Thymus (tissue), 11 donors: ENCODE data around the gene XPO1. TPM values are rescaled to one million over a fixed set of nuclear protein-coding genes. Genes with fewer than 3 reads are reported as not detected.

Experiments
- DNase-seq, 9 donors: peaks; one replicate each; pipeline ENCODE4 v3.0.0-alpha.2; 2013; ENCODE audit warnings: low spot score in 9 of 9, low read depth in 6 of 9, missing footprints in 1 of 9
- H3K27ac ChIP-seq, 2 donors: one replicate each; pipeline ENCODE4 v1.5.1; 2013; ENCODE audit warnings: control low read depth in 1 of 2, low read depth in 1 of 2, low read length in 1 of 2, mild to moderate bottlenecking in 1 of 2, moderate library complexity in 1 of 2
- H3K27me3 ChIP-seq, 2 donors: one replicate each; pipeline ENCODE4 v1.5.1; 2013; ENCODE audit warnings: low read length in 1 of 2; ENCODE audit not compliant: control insufficient read depth in 2 of 2, insufficient read depth in 1 of 2
- H3K36me3 ChIP-seq, 2 donors: one replicate each; pipeline ENCODE4 v1.5.1; 2013; ENCODE audit warnings: low read length in 1 of 2, mild to moderate bottlenecking in 1 of 2, moderate library complexity in 1 of 2; ENCODE audit not compliant: control insufficient read depth in 2 of 2, insufficient read depth in 2 of 2
- H3K4me1 ChIP-seq, 2 donors: one replicate each; pipeline ENCODE4 v1.5.1; 2013; ENCODE audit warnings: low read length in 2 of 2; ENCODE audit not compliant: control insufficient read depth in 2 of 2, insufficient read depth in 2 of 2
- H3K4me3 ChIP-seq, 2 donors: one replicate each; pipeline ENCODE4 v1.5.1; 2013; ENCODE audit warnings: low read length in 2 of 2, control low read depth in 1 of 2, mild to moderate bottlenecking in 1 of 2
- H3K9me3 ChIP-seq, 2 donors: one replicate each; pipeline ENCODE4 v1.5.1; 2013; ENCODE audit warnings: low read length in 1 of 2, mild to moderate bottlenecking in 1 of 2; ENCODE audit not compliant: control insufficient read depth in 2 of 2, insufficient read depth in 1 of 2
- WGBS: extraction: QIAGEN DNeasy Blood & Tissue Kit; methylation state at CpG from one replicate; pipeline ENCODE4 v1.1.7; 2013; 5-methylcytosine and 5-hydroxymethylcytosine counted together
- polyA plus RNA-seq: library from polyadenylated mRNA; stranded (reverse); fragments of 200-250 nt; gene quantifications from one replicate; pipeline ENCODE4 v1.2.3, GENCODE V29; 2013
- total RNA-seq: library from RNA; stranded (reverse); fragments of 120-200 nt; gene quantifications from one replicate; pipeline ENCODE4 v1.2.4, GENCODE V29; 2013
- donor health status: healthy.

Gene XPO1
- total and polyA plus RNA-seq, 2 donors, result 148 to 174 TPM

DNA sequence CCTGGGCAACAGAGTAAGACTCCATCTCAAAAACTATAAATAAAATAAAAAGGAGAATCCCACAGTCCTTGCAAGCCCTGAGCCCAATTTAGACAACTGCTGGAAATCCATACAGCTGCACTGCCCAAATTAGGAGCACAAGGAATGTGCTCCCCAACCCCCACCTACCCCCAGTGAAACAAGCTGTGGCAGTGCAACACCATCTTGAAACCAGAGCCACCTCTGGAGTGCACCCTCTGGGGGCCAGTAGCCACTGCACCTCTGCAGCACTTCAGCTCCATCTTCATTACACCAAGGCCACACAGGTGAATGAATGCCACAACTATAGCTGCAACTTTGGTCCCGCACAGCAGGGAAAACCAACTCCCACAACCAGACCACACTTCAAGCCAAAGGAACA is 104.5 kb downstream of the XPO1 start:
- no peak for DNase-seq
- H3K27ac ChIP-seq, result no peak overlapping the region
- no peaks in the 10 kb centered on the region for H3K27me3 ChIP-seq
- no peak overlapping the region for H3K4me3 ChIP-seq
- no peaks in the 10 kb centered on the region for H3K36me3 ChIP-seq
- peaks cover 4 to 5% of the 10 kb centered on the region in 2 donors for H3K4me1 ChIP-seq
- H3K9me3 ChIP-seq, result peaks cover 0 to 13% of the 10 kb centered on the region in 2 donors
- WGBS, result 98% methylated on average over 1 of the region's 1 CpG

- no peak for DNase-seq
- Histone ChIP-seq H3K36me3 (no peaks in the 10 kb centered on the region), H3K4me1 (peaks cover 4 to 5% of the 10 kb centered on the region in 2 donors), H3K27ac (no peak overlapping the region), H3K9me3 (peaks cover 0 to 11% of the 10 kb centered on the region in 2 donors), H3K4me3 (no peak overlapping the region), H3K27me3 (no peaks in the 10 kb centered on the region)
- WGBS, result 96% methylated on average over 3 of the region's 3 CpGs
Measured at GRCh38 chr2:61432990-61433389, 105.2 kb downstream of the XPO1 start.

DNA sequence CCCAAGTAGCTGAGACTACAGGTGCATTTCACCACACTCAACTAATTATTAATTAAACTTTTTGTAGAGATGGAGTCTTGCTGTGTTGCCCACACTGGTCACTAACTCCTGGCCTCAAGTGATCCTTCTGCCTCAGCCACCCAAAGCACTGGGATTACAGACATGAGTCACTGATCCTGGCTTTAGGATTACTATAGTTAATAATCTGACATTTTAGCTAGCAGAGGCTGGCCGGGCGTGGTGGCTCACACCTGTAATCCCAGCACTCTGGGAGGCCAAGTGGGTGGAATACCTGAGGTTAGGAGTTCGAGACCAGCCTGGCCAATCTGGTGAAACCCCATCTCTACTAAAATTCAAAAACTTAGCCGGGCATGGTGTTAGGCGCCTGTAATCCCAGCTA is 106.8 kb downstream of the XPO1 start:
- 97% methylated on average over 5 of the region's 5 CpGs for WGBS
- Histone ChIP-seq H3K27me3 (no peaks in the 10 kb centered on the region), H3K4me3 (no peak overlapping the region), H3K27ac (no peak overlapping the region), H3K9me3 (peaks cover 0 to 8% of the 10 kb centered on the region in 2 donors), H3K36me3 (no peaks in the 10 kb centered on the region), H3K4me1 (peaks cover 7 to 8% of the 10 kb centered on the region in 2 donors)
- no peak for DNase-seq

Other genes with a start within 250 kb of the XPO1 start
- 54.5 TPM for gene USP34, start 67.3 kb downstream of the XPO1 start, total RNA-seq
- gene USP34, start 67.3 kb downstream of the XPO1 start, polyA plus RNA-seq, result 102 TPM